Stimulated activated CD4-positive, alpha-beta T cell treated with anti-CD3 and anti-CD28 coated beads, TNF-alpha, amount 100 ng/mL, for 24 hours (primary cell): ENCODE measurements around the gene P2RY12.

Source experiments
- DNase-seq, 3 experiments: peaks; one replicate each; pipeline ENCODE4 v3.0.0-alpha.2; 2020; ENCODE audit warnings: low read depth in 3 of 3

P2RY12 gene

GRCh38 chr3:151307131-151307530, 77.4 kb downstream of the P2RY12 start:
- no peak for DNase-seq

GRCh38 chr3:151306168-151306810, 78.3 kb downstream of the P2RY12 start:
- no peak for DNase-seq

GRCh38 chr3:151305775-151306151, 78.8 kb downstream of the P2RY12 start:
- no peak for DNase-seq

GRCh38 chr3:151305060-151305774, 79.3 kb downstream of the P2RY12 start:
- DNase-seq = no peak

GRCh38 chr3:151303751-151304150, 80.8 kb downstream of the P2RY12 start:
- no peak for DNase-seq

GRCh38 chr3:151301787-151302186, 82.8 kb downstream of the P2RY12 start:
- DNase-seq = no peak

- no peak for DNase-seq
Observed at GRCh38 chr3:151300539-151300938, 84.0 kb downstream of the P2RY12 start.

- no peak for DNase-seq
Observed at GRCh38 chr3:151299006-151299405, 85.5 kb downstream of the P2RY12 start.

GRCh38 chr3:151297429-151297828, 87.1 kb downstream of the P2RY12 start:
- DNase-seq = no peak

GRCh38 chr3:151296226-151296625, 88.3 kb downstream of the P2RY12 start:
- DNase-seq = no peak

- DNase-seq = no peak
Observed at GRCh38 chr3:151293127-151293526, 91.4 kb downstream of the P2RY12 start.

GRCh38 chr3:151290673-151291072, 93.9 kb downstream of the P2RY12 start:
- DNase-seq = no peak

- DNase-seq = no peak
Observed at GRCh38 chr3:151289445-151289844, 95.1 kb downstream of the P2RY12 start.
